HepG2 (cell line): ENCODE data around the gene SSNA1. TPM values are rescaled to one million over a fixed set of nuclear protein-coding genes. Genes with fewer than 3 reads are reported as not detected.

Experiments
- ARNT2 ChIP-seq: sonication (generic); formaldehyde crosslinking; IDR thresholded peaks from 2 replicates; pipeline ENCODE4 v1.8.0; 2022; ENCODE audit warnings: mild to moderate bottlenecking, low read depth, missing genetic modification reagents, moderate library complexity
- DR1 ChIP-seq: sonication (generic); formaldehyde crosslinking; IDR thresholded peaks from 2 replicates; pipeline ENCODE4 v1.8.0; 2021; ENCODE audit warnings: mild to moderate bottlenecking, missing genetic modification reagents, inconsistent platforms
- HNF4A ChIP-seq: sonication (generic); formaldehyde crosslinking; IDR thresholded peaks from 2 replicates; pipeline ENCODE4 v1.4.0; 2020; ENCODE audit warnings: missing genetic modification reagents
- KAT7 ChIP-seq: IDR thresholded peaks from 2 replicates; pipeline ENCODE4 v1.6.1; 2018; ENCODE audit warnings: borderline replicate concordance, missing compliant biosample characterization
- NR0B2 ChIP-seq: sonication (generic); formaldehyde crosslinking; IDR thresholded peaks from 2 replicates; pipeline ENCODE4 v1.4.0; 2020; ENCODE audit warnings: mild to moderate bottlenecking, missing genetic modification reagents
- PCBP1 ChIP-seq: fragments of 200-400 bp; formaldehyde crosslinking; IDR thresholded peaks from 2 replicates; pipeline ENCODE4 v1.6.1; 2017; ENCODE audit warnings: mild to moderate bottlenecking, low read depth, low read length, borderline replicate concordance
- RAD21 ChIP-seq: fragments of 450-650 bp; formaldehyde crosslinking; IDR thresholded peaks from 2 replicates; pipeline ENCODE4 v1.5.0; 2020; ENCODE audit warnings: mild to moderate bottlenecking
- SNAI1 ChIP-seq: sonication (generic); formaldehyde crosslinking; IDR thresholded peaks from 2 replicates; pipeline ENCODE4 v1.5.0; 2020; ENCODE audit warnings: mild to moderate bottlenecking, missing genetic modification reagents, borderline replicate concordance
- SUZ12 ChIP-seq: fragments of 150-350 bp; IDR thresholded peaks from 2 replicates; pipeline ENCODE4 v1.6.1; 2014; ENCODE audit warnings: low read depth, low read length
- TEAD3 ChIP-seq: optimal IDR thresholded peaks from 2 replicates; pipeline ENCODE3; 2016; ENCODE audit warnings: borderline replicate concordance
- XRCC5 ChIP-seq: fragments of 200-400 bp; formaldehyde crosslinking; optimal IDR thresholded peaks from 2 replicates; pipeline ENCODE3; 2017; ENCODE audit warnings: mild to moderate bottlenecking, low read length
- ZBED4 ChIP-seq: sonication (generic); formaldehyde crosslinking; IDR thresholded peaks from 2 replicates; pipeline ENCODE4 v1.4.0; 2020; ENCODE audit warnings: missing genetic modification reagents, borderline replicate concordance
- ZBTB34 ChIP-seq: sonication (generic); formaldehyde crosslinking; IDR thresholded peaks from 2 replicates; pipeline ENCODE4 v1.8.0; 2022; ENCODE audit warnings: mild to moderate bottlenecking, missing genetic modification reagents
- ZNF232 ChIP-seq: sonication (generic); formaldehyde crosslinking; IDR thresholded peaks from 2 replicates; pipeline ENCODE4 v1.4.0; 2020; ENCODE audit warnings: missing genetic modification reagents, borderline replicate concordance
- ZNF33A ChIP-seq: sonication (generic); formaldehyde crosslinking; IDR thresholded peaks from 2 replicates; pipeline ENCODE4 v1.5.1; 2020; ENCODE audit warnings: missing genetic modification reagents, mild to moderate bottlenecking, moderate library complexity, borderline replicate concordance
- ZSCAN22 ChIP-seq: sonication (generic); formaldehyde crosslinking; IDR thresholded peaks from 2 replicates; pipeline ENCODE4 v1.4.0; 2020; ENCODE audit warnings: mild to moderate bottlenecking, missing genetic modification reagents
- ZSCAN29 ChIP-seq: sonication (generic); formaldehyde crosslinking; conservative IDR thresholded peaks from 2 replicates; pipeline ENCODE4 v1.4.0; 2020; ENCODE audit warnings: mild to moderate bottlenecking, missing genetic modification reagents
- polyA plus RNA-seq, 8 experiments: library from polyadenylated mRNA; depleted of rRNA in 3 of 8; stranded (reverse) in 7 of 8; unstranded in 1 of 8; fragments of >200 nt; fragmentation: Illumina TruSeq in 4 of 8; extraction: Trizol in 4 of 8; gene quantifications; 2 replicates each; pipeline versions ENCODE4 v1.2.1 to v1.2.3, GENCODE V29; 2011 to 2016; ENCODE audit warnings: low read depth in 4 of 8, missing spikeins in 1 of 8, mixed read lengths in 1 of 8; ENCODE audit not compliant: insufficient read depth in 1 of 8
- total RNA-seq, 5 experiments: library from RNA; depleted of rRNA; stranded (reverse); fragments of >200 nt; fragmentation: Illumina TruSeq; extraction: Trizol; gene quantifications; 2 replicates each; pipeline ENCODE4 v1.2.3, GENCODE V29; 2016; ENCODE audit warnings: low read depth in 1 of 5
- TF ChIP-seq, protein P1 (sequence below): sonication (generic); formaldehyde crosslinking; IDR thresholded peaks from 2 replicates; pipeline ENCODE4 v1.4.0; 2020; ENCODE audit warnings: missing genetic modification reagents
- TF ChIP-seq, protein P2 (sequence below): sonication (generic); formaldehyde crosslinking; IDR thresholded peaks from 2 replicates; pipeline ENCODE4 v1.5.0; 2020; ENCODE audit warnings: missing genetic modification reagents, mild to moderate bottlenecking, borderline replicate concordance

SSNA1 gene
- total and polyA plus RNA-seq, 2 of the 13 experiments (the other 11 are each of a cell fraction or from before 2014, with no cell fraction given) = 35.9 to 49.4 TPM

DNA sequence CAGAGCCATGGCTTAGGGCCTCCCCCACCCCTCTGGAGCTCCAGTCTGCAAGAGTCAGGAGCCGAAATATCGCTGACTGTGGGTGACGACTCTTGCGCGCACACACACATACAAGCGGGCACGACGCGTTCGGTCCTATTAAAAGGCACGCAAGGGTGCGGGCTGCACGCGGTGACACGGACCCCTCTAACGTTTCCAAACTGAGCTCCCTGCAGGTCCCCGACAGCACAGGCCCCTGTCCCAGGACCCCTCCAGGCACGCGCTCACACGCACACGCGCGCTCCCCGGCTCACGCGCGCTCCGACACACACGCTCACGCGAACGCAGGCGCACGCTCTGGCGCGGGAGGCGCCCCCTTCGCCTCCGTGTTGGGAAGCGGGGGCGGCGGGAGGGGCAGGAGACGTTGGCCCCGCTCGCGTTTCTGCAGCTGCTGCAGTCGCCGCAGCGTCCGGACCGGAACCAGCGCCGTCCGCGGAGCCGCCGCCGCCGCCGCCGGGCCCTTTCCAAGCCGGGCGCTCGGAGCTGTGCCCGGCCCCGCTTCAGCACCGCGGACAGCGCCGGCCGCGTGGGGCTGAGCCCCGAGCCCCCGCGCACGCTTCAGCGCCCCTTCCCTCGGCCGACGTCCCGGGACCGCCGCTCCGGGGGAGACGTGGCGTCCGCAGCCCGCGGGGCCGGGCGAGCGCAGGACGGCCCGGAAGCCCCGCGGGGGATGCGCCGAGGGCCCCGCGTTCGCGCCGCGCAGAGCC is 49.6 kb upstream of the SSNA1 start, which contains the start of gene GRIN1 (continued):
- TF ChIP-seq, protein P1, sequence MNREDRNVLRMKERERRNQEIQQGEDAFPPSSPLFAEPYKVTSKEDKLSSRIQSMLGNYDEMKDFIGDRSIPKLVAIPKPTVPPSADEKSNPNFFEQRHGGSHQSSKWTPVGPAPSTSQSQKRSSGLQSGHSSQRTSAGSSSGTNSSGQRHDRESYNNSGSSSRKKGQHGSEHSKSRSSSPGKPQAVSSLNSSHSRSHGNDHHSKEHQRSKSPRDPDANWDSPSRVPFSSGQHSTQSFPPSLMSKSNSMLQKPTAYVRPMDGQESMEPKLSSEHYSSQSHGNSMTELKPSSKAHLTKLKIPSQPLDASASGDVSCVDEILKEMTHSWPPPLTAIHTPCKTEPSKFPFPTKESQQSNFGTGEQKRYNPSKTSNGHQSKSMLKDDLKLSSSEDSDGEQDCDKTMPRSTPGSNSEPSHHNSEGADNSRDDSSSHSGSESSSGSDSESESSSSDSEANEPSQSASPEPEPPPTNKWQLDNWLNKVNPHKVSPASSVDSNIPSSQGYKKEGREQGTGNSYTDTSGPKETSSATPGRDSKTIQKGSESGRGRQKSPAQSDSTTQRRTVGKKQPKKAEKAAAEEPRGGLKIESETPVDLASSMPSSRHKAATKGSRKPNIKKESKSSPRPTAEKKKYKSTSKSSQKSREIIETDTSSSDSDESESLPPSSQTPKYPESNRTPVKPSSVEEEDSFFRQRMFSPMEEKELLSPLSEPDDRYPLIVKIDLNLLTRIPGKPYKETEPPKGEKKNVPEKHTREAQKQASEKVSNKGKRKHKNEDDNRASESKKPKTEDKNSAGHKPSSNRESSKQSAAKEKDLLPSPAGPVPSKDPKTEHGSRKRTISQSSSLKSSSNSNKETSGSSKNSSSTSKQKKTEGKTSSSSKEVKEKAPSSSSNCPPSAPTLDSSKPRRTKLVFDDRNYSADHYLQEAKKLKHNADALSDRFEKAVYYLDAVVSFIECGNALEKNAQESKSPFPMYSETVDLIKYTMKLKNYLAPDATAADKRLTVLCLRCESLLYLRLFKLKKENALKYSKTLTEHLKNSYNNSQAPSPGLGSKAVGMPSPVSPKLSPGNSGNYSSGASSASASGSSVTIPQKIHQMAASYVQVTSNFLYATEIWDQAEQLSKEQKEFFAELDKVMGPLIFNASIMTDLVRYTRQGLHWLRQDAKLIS = no peak
- TF ChIP-seq SUZ12 (no peak), PCBP1 (no peak), XRCC5 (no peak), NR0B2 (peak; percentile 73; the same call in 1 of the 2 replicates), DR1 (CRISPR knock-in tag) (no peak), ZNF33A (CRISPR knock-in tag) (no peak), KAT7 (no peak), ZBED4 (CRISPR knock-in tag) (no peak), ZSCAN29 (CRISPR knock-in tag) (no peak), ZNF232 (0 out of 2 replicates have a peak, but pooled peaks have one; percentile 37), SNAI1 (no peak), TEAD3 (no peak), ZSCAN22 (CRISPR knock-in tag) (no peak), HNF4A (CRISPR knock-in tag) (no peak), ARNT2 (CRISPR knock-in tag) (peak; percentile 84), ZBTB34 (CRISPR knock-in tag) (no peak), RAD21 (CRISPR knock-in tag) (no peak)
- TF ChIP-seq, protein P2, sequence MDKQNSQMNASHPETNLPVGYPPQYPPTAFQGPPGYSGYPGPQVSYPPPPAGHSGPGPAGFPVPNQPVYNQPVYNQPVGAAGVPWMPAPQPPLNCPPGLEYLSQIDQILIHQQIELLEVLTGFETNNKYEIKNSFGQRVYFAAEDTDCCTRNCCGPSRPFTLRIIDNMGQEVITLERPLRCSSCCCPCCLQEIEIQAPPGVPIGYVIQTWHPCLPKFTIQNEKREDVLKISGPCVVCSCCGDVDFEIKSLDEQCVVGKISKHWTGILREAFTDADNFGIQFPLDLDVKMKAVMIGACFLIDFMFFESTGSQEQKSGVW (CRISPR knock-in tag) = no peak
